ENCODE data around the gene ZNF337. TPM values are rescaled to one million over a fixed set of nuclear protein-coding genes. Genes with fewer than 3 reads are reported as not detected.

The ZNF337 gene
- total and polyA plus RNA-seq, 10 of the 15 experiments (the other 5 are each of a cell fraction or from before 2014, with no cell fraction given): 0.60 to 16.8 (median 9.1) TPM

DNA sequence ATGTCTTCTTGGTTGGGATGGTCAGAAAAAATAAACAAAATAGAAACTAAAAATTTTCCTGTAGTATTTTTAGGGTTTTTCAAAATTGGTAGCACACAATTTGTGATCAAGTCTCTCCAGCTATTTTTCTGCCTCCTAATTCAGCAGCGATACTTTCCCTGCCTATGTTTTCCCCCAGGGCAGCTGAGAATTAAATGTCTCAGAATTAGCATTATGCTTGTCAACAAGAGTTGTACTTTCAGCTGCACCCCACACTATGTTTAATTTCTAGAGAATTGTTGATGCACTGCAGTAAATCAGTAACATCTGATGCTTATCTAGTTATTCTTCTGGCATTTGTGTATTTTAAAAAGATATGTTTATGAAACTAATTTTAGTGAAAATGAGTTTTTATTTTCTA is 34.2 kb upstream of the ZNF337 start:
- Histone ChIP-seq H3K27ac (ENCODE audit: control insufficient read depth, insufficient read depth) (no peak overlapping the region), H3K79me2 (ENCODE audit: control insufficient read depth, insufficient read depth, low read length) (no peaks in the 10 kb centered on the region), H3K27me3 (replicated peaks in 1 of 2; ENCODE audit: control insufficient read depth in 2 of 2, insufficient read depth in 2 of 2, low read length in 1 of 2) (no peaks in the 10 kb centered on the region), H3K4me2 (ENCODE audit: control insufficient read depth, insufficient read depth) (no peak overlapping the region), H3K36me3 (ENCODE audit: control insufficient read depth in 2 of 2, insufficient read depth in 2 of 2, low read length in 1 of 2) (no peaks in the 10 kb centered on the region), H3K4me1 (ENCODE audit: control insufficient read depth, insufficient read depth, low read length) (no peaks in the 10 kb centered on the region), H3K9me3 (replicated peaks; ENCODE audit: control insufficient read depth, insufficient read depth, low read length) (peaks cover 5% of the 10 kb centered on the region; the same call in 2 of the 3 replicates), H3K4me3 (no peak overlapping the region), H4K20me1 (ENCODE audit: control insufficient read depth, insufficient read depth) (no peaks in the 10 kb centered on the region), H3K9ac (ENCODE audit: control insufficient read depth, insufficient read depth, low read length) (no peak overlapping the region), H2AFZ (ENCODE audit: control insufficient read depth, low read depth, low read length) (no peak overlapping the region)
- POLR2A ChIA-PET: no interaction called here
- RAD21 ChIA-PET (ENCODE audit: unreplicated experiment): no interaction called here
- no TSS peak for BruUV-seq (replicated peaks)
- no peak for FAIRE-seq
- no peak for DNase-seq (ENCODE audit: low read depth, low spot score)
- TF ChIP-seq YY1 (IDR thresholded peaks at IDR 0.05; ENCODE audit: low read depth, low read length) (no peak), SIX5 (IDR thresholded peaks at IDR 0.05; ENCODE audit: low read depth, low read length, severe bottlenecking) (no peak), PAX8 (IDR thresholded peaks at IDR 0.05) (no peak), POU2F2 (IDR thresholded peaks at IDR 0.05; ENCODE audit: borderline replicate concordance, low read depth, low read length) (no peak), EGR1 (IDR thresholded peaks at IDR 0.05; ENCODE audit: borderline replicate concordance in 1 of 2, low read depth in 2 of 2, low read length in 2 of 2) (no peak), KAT2A (conservative IDR thresholded peaks at IDR 0.05; ENCODE audit: control insufficient read depth, low read depth, low read length) (no peak), FOS (IDR thresholded peaks at IDR 0.05; ENCODE audit: borderline replicate concordance, extremely low read depth, insufficient read length) (no peak), MEF2A (IDR thresholded peaks at IDR 0.05; ENCODE audit: insufficient read depth, low read depth, low read length) (no peak), CREB1 (IDR thresholded peaks at IDR 0.05; ENCODE audit: low read depth) (no peak), ZNF384 (IDR thresholded peaks at IDR 0.05; ENCODE audit: borderline replicate concordance, low read depth, low read length) (no peak), CREM (IDR thresholded peaks at IDR 0.05; ENCODE audit: low read depth) (no peak), KDM1A (IDR thresholded peaks at IDR 0.05; ENCODE audit: borderline replicate concordance) (no peak), ZNF274 (IDR thresholded peaks at IDR 0.05; ENCODE audit: insufficient read depth, insufficient read length) (no peak)
- TF ChIP-seq, protein P1, sequence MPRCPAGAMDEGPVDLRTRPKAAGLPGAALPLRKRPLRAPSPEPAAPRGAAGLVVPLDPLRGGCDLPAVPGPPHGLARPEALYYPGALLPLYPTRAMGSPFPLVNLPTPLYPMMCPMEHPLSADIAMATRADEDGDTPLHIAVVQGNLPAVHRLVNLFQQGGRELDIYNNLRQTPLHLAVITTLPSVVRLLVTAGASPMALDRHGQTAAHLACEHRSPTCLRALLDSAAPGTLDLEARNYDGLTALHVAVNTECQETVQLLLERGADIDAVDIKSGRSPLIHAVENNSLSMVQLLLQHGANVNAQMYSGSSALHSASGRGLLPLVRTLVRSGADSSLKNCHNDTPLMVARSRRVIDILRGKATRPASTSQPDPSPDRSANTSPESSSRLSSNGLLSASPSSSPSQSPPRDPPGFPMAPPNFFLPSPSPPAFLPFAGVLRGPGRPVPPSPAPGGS (IDR thresholded peaks at IDR 0.05; ENCODE audit: borderline replicate concordance, insufficient read depth, low read depth, low read length, poor library complexity, severe bottlenecking): no peak
- TF ChIP-seq, protein P2, sequence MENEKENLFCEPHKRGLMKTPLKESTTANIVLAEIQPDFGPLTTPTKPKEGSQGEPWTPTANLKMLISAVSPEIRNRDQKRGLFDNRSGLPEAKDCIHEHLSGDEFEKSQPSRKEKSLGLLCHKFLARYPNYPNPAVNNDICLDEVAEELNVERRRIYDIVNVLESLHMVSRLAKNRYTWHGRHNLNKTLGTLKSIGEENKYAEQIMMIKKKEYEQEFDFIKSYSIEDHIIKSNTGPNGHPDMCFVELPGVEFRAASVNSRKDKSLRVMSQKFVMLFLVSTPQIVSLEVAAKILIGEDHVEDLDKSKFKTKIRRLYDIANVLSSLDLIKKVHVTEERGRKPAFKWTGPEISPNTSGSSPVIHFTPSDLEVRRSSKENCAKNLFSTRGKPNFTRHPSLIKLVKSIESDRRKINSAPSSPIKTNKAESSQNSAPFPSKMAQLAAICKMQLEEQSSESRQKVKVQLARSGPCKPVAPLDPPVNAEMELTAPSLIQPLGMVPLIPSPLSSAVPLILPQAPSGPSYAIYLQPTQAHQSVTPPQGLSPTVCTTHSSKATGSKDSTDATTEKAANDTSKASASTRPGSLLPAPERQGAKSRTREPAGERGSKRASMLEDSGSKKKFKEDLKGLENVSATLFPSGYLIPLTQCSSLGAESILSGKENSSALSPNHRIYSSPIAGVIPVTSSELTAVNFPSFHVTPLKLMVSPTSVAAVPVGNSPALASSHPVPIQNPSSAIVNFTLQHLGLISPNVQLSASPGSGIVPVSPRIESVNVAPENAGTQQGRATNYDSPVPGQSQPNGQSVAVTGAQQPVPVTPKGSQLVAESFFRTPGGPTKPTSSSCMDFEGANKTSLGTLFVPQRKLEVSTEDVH (IDR thresholded peaks at IDR 0.05; ENCODE audit: low read depth, partially characterized antibody): no peak
- TF ChIP-seq, protein P3, sequence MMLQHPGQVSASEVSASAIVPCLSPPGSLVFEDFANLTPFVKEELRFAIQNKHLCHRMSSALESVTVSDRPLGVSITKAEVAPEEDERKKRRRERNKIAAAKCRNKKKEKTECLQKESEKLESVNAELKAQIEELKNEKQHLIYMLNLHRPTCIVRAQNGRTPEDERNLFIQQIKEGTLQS (IDR thresholded peaks at IDR 0.05; ENCODE audit: borderline replicate concordance, extremely low read depth, low read depth, low read length): no peak
- SMC1A ChIA-PET (ENCODE audit: uncharacterized antibody, unreplicated experiment): no interaction called here
- CTCF ChIA-PET: no interaction called here
- intact Hi-C loops (cut with micrococcal nuclease; ENCODE audit: unreplicated experiment) (no loop called here), in situ Hi-C loops (cut with MboI) (no loop called here)
- 39% methylated on average over 1 of the region's 1 CpG for WGBS (ENCODE audit: insufficient coverage, insufficient replicate concordance, low lambda C conversion rate, missing lambda C conversion rate)
- ATAC-seq: no peak
